ENCODE data around the gene SALL4. TPM values are rescaled to one million over a fixed set of nuclear protein-coding genes. Genes with fewer than 3 reads are reported as not detected.
"Not testable (repeated sequence)": the region's sequence is repeated elsewhere in the genome, so short reads cannot be mapped to it uniquely, and the experiment has no call there.

SALL4 gene
- total RNA-seq, 4 donors from 2014 or later: 0.13 to 0.34 (median 0.21) TPM; not detected in 1

- intact Hi-C loops (cut with DNase I; ENCODE audit: low total_unique reads): no loop called here
- no peak for DNase-seq (ENCODE audit: low spot score in 2 of 2)
- TF ChIP-seq, protein P1, sequence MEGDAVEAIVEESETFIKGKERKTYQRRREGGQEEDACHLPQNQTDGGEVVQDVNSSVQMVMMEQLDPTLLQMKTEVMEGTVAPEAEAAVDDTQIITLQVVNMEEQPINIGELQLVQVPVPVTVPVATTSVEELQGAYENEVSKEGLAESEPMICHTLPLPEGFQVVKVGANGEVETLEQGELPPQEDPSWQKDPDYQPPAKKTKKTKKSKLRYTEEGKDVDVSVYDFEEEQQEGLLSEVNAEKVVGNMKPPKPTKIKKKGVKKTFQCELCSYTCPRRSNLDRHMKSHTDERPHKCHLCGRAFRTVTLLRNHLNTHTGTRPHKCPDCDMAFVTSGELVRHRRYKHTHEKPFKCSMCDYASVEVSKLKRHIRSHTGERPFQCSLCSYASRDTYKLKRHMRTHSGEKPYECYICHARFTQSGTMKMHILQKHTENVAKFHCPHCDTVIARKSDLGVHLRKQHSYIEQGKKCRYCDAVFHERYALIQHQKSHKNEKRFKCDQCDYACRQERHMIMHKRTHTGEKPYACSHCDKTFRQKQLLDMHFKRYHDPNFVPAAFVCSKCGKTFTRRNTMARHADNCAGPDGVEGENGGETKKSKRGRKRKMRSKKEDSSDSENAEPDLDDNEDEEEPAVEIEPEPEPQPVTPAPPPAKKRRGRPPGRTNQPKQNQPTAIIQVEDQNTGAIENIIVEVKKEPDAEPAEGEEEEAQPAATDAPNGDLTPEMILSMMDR (IDR thresholded peaks at IDR 0.05): no peak
- no peak for TF ChIP-seq POLR2A (IDR thresholded peaks at IDR 0.05)
- 88 to 92% methylated on average over 7 of the region's 7 CpGs for WGBS, 2 donors
- H3K4me3 ChIP-seq (ENCODE audit: low read depth, poor library complexity, severe bottlenecking): no peak overlapping the region
These were observed 9.4 kb downstream of the SALL4 start for GRCh38 chr20:51792960-51793359.

GRCh38 chr20:51791626-51792025 is 10.7 kb downstream of the SALL4 start:
- TF ChIP-seq, protein P1 (IDR thresholded peaks at IDR 0.05): no peak
- no peak for TF ChIP-seq POLR2A (IDR thresholded peaks at IDR 0.05)
- DNase-seq (ENCODE audit: low spot score in 2 of 2): no peak
- WGBS, 2 donors: 91 to 92% methylated on average over 9 to 13 of the region's 13 CpGs
- intact Hi-C loops (cut with DNase I; ENCODE audit: low total_unique reads): no loop called here
- no peak overlapping the region for H3K4me3 ChIP-seq (ENCODE audit: low read depth, poor library complexity, severe bottlenecking)

DNA sequence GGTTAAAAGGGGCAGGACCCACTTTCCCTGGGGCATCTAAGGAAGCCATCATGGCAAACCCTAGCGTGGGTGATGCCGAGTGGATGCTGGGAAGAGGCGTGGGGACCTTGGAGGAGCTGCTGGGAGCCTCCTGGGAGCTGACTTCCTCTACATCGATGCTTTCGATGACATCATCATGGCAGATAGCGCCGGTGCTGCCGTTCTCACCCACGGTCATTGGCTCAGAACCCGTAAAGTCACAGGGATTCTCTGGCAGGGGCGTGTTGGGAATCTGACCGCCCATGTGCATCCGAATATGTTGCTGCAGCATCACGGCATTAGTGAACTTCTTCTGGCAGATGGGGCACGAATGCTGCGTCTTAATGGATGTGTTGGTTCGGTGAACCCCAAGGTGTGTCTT is 12.1 kb downstream of the SALL4 start:
- no peak for DNase-seq (ENCODE audit: low spot score in 2 of 2)
- H3K4me3 ChIP-seq (ENCODE audit: low read depth, poor library complexity, severe bottlenecking): no peak overlapping the region
- TF ChIP-seq, protein P1 (IDR thresholded peaks at IDR 0.05): no peak
- TF ChIP-seq POLR2A (IDR thresholded peaks at IDR 0.05): no peak
- WGBS, 2 donors: 93 to 94% methylated on average over 17 of the region's 17 CpGs
- intact Hi-C loops (cut with DNase I; ENCODE audit: low total_unique reads): no loop called here

DNA sequence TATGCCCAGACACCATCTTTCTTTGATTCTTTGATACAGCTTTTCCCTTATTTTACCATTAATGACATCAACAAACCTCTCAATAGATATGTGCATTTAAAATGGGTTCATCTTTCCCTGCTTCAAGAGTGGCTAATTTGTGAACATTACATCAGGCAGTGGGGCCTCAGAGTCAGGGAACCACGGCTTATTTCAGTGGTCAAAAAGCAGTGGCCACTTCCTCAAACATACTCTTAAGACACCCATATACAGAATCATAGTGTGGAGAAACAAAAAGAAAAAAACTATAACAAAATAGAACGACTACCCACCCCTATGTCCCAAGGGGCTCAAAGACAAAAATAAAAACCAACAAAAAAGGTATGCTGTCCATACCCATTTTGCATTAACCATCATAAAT is 12.9 kb downstream of the SALL4 start:
- no peak for DNase-seq (ENCODE audit: low spot score in 2 of 2)
- WGBS, 2 donors: 63 to 76% methylated on average over 2 of the region's 2 CpGs
- intact Hi-C loops (cut with DNase I; ENCODE audit: low total_unique reads): no loop called here
- H3K4me3 ChIP-seq (ENCODE audit: low read depth, poor library complexity, severe bottlenecking): no peak overlapping the region
- TF ChIP-seq, protein P1 (IDR thresholded peaks at IDR 0.05): no peak
- TF ChIP-seq POLR2A (IDR thresholded peaks at IDR 0.05): no peak

DNA sequence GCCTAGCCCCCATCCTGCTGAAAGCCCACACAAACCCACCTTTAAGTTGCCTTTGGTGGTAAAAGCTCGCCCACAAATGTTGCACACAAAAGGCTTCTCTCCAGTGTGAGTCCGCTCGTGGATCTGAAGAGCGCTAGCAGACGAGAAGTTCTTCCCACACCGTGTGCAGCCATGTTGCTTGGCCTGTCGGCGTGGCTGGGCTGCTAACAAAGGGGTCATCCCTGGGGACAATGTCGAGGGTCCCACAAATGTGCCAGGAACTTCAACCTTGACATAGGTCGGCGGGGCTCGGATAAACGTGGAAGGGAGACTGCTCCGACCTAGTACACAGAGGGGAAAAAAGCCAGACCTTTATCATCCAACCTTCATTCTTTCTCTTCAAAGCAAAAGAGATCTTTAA is 13.5 kb downstream of the SALL4 start:
- TF ChIP-seq, protein P1 (IDR thresholded peaks at IDR 0.05): no peak
- TF ChIP-seq POLR2A (IDR thresholded peaks at IDR 0.05): no peak

DNA sequence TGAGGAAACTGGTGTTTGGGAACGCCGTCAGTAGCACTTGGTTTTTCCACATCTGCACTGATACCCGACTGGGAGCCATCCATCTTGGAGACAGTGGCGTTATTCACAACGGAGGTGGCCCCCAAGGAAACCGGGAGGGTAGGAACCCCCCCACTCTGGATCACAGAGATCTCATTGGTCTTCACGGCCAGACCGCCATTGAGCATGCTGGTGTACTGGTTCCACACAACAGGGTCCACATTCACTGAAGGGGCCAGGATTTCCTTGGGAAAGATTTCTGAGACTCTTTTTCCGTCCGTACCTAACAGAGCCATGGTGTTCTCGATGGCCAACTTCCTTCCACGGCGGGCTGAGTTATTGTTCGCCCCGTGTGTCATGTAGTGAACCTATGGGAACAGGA is 18.0 kb downstream of the SALL4 start:
- DNase-seq (ENCODE audit: low spot score in 2 of 2): peak in 1 of 2 donors; percentile 59
- intact Hi-C loops (cut with DNase I; ENCODE audit: low total_unique reads): no loop called here
- no peak overlapping the region for H3K4me3 ChIP-seq (ENCODE audit: low read depth, poor library complexity, severe bottlenecking)
- TF ChIP-seq POLR2A (IDR thresholded peaks at IDR 0.05): no peak
- TF ChIP-seq, protein P1 (IDR thresholded peaks at IDR 0.05): no peak
- WGBS, 2 donors: 91 to 93% methylated on average over 15 of the region's 15 CpGs

More for the DNA sequence above, 13.5 kb downstream of the SALL4 start:
- no peak for DNase-seq (ENCODE audit: low spot score in 2 of 2)
- intact Hi-C loops (cut with DNase I; ENCODE audit: low total_unique reads): no loop called here
- 90 to 93% methylated on average over 14 of the region's 14 CpGs for WGBS, 2 donors
- no peak overlapping the region for H3K4me3 ChIP-seq (ENCODE audit: low read depth, poor library complexity, severe bottlenecking)

- intact Hi-C loops (cut with DNase I; ENCODE audit: low total_unique reads); DNase-seq (ENCODE audit: low spot score in 2 of 2); H3K4me3 ChIP-seq (ENCODE audit: low read depth, poor library complexity, severe bottlenecking): not testable (repeated sequence)
- 83 to 89% methylated on average over 4 of the region's 4 CpGs for WGBS, 2 donors
These were observed 24.0 kb downstream of the SALL4 start for GRCh38 chr20:51778229-51778759.
